Trophoblast cell (in vitro differentiated cells and primary cell): ENCODE measurements around the gene PLRG1.

Source experiments
- DNase-seq, 2 donors: peaks; one replicate each; pipeline ENCODE4 v3.0.0-alpha.2; 2016
- H2AFZ ChIP-seq: 2 replicates; pipeline ENCODE4 v1.6.1; 2013; ENCODE audit warnings: low read length, moderate library complexity, mild to moderate bottlenecking; ENCODE audit not compliant: insufficient read depth, poor library complexity
- H2AK5ac ChIP-seq: 2 replicates; pipeline ENCODE4 v1.6.1; 2013; ENCODE audit warnings: mild to moderate bottlenecking, low read length
- H2BK120ac ChIP-seq: 2 replicates; pipeline ENCODE4 v1.6.1; 2013; ENCODE audit warnings: low read length, mild to moderate bottlenecking, moderate library complexity; ENCODE audit not compliant: insufficient read depth, poor library complexity
- H2BK12ac ChIP-seq: 2 replicates; pipeline ENCODE4 v1.6.1; 2013; ENCODE audit warnings: mild to moderate bottlenecking, low read length, moderate library complexity
- H2BK5ac ChIP-seq: 2 replicates; pipeline ENCODE4 v1.6.1; 2013; ENCODE audit warnings: low read length, low read depth, moderate library complexity, mild to moderate bottlenecking; ENCODE audit not compliant: poor library complexity
- H3K14ac ChIP-seq: 2 replicates; pipeline ENCODE4 v1.6.1; 2013; ENCODE audit warnings: mild to moderate bottlenecking, low read length
- H3K18ac ChIP-seq: 2 replicates; pipeline ENCODE4 v1.6.1; 2013; ENCODE audit warnings: mild to moderate bottlenecking, low read length
- H3K23ac ChIP-seq: 2 replicates; pipeline ENCODE4 v1.6.1; 2013; ENCODE audit warnings: low read length
- H3K27ac ChIP-seq: 2 replicates; pipeline ENCODE4 v1.5.1; 2013; ENCODE audit warnings: low read depth, mild to moderate bottlenecking, inconsistent platforms, low read length, moderate library complexity
- H3K27me3 ChIP-seq: 2 replicates; pipeline ENCODE4 v1.6.1; 2013; ENCODE audit warnings: inconsistent platforms, mild to moderate bottlenecking, low read length, moderate library complexity; ENCODE audit not compliant: insufficient read depth
- H3K36me3 ChIP-seq, 2 experiments: 1 replicate in 1 of 2; 2 replicates in 1 of 2; pipeline ENCODE4 v1.6.1; 2013; ENCODE audit warnings: low read length in 2 of 2, mild to moderate bottlenecking in 2 of 2, moderate library complexity in 1 of 2; ENCODE audit not compliant: insufficient read depth in 2 of 2, control insufficient read depth in 1 of 2
- H3K4ac ChIP-seq: 2 replicates; pipeline ENCODE4 v1.6.1; 2013; ENCODE audit warnings: low read depth, mild to moderate bottlenecking, low read length, moderate library complexity
- H3K4me1 ChIP-seq, 2 experiments: 1 replicate in 1 of 2; 2 replicates in 1 of 2; pipeline ENCODE4 v1.6.1; 2013; ENCODE audit warnings: low read length in 2 of 2, mild to moderate bottlenecking in 2 of 2, moderate library complexity in 1 of 2; ENCODE audit not compliant: insufficient read depth in 2 of 2, control insufficient read depth in 1 of 2
- H3K4me2 ChIP-seq: 2 replicates; pipeline ENCODE4 v1.6.1; 2013; ENCODE audit warnings: inconsistent platforms, mild to moderate bottlenecking, low read length, moderate library complexity
- H3K4me3 ChIP-seq: 2 replicates; pipeline ENCODE4 v1.5.1; 2013; ENCODE audit warnings: mild to moderate bottlenecking, low read depth, low read length, inconsistent platforms
- H3K79me1 ChIP-seq: one replicate; pipeline ENCODE4 v1.6.1; 2013; ENCODE audit warnings: low read length
- H3K79me2 ChIP-seq: 2 replicates; pipeline ENCODE4 v1.6.1; 2013; ENCODE audit warnings: low read length, mild to moderate bottlenecking; ENCODE audit not compliant: control insufficient read depth, insufficient read depth, poor library complexity
- H3K9ac ChIP-seq: 2 replicates; pipeline ENCODE4 v1.6.1; 2013; ENCODE audit warnings: mild to moderate bottlenecking, low read length
- H3K9me3 ChIP-seq: 2 replicates; pipeline ENCODE4 v1.6.1; 2013; ENCODE audit warnings: low read depth, mild to moderate bottlenecking, control low read depth, inconsistent platforms, low read length; ENCODE audit not compliant: insufficient read depth
- H4K12ac ChIP-seq: 2 replicates; pipeline ENCODE4 v1.6.1; 2013; ENCODE audit warnings: low read depth, mild to moderate bottlenecking, low read length, moderate library complexity
- H4K8ac ChIP-seq: 2 replicates; pipeline ENCODE4 v1.6.1; 2013; ENCODE audit warnings: low read depth, mild to moderate bottlenecking, low read length, moderate library complexity
- H4K91ac ChIP-seq: one replicate; pipeline ENCODE4 v1.6.1; 2013; ENCODE audit warnings: low read depth, mild to moderate bottlenecking, low read length, moderate library complexity
- WGBS: extraction: QIAGEN DNeasy Blood & Tissue Kit; methylation state at CpG from one replicate; pipeline ENCODE4 v1.1.7; 2013; ENCODE audit warnings: missing lambda C conversion rate; ENCODE audit not compliant: insufficient read length, insufficient coverage; ENCODE audit errors: extremely low coverage; 5-methylcytosine and 5-hydroxymethylcytosine counted together

Gene PLRG1

GRCh38 chr4:154542271-154542879 is 7.8 kb downstream of the PLRG1 start:
- Histone ChIP-seq H3K23ac (no peak overlapping the region), H3K79me2 (no peaks in the 10 kb centered on the region), H4K91ac (no peak overlapping the region), H3K9ac (no peak overlapping the region), H2BK120ac (no peak overlapping the region), H2AFZ (no peak overlapping the region), H3K36me3 (peaks cover 6 to 23% of the 10 kb centered on the region in 2 experiments), H2AK5ac (no peak overlapping the region), H2BK5ac (no peak overlapping the region), H3K4ac (no peak overlapping the region), H4K12ac (no peak overlapping the region), H2BK12ac (no peak overlapping the region), H3K4me1 (no peaks in the 10 kb centered on the region), H3K14ac (no peak overlapping the region), H3K79me1 (no peaks in the 10 kb centered on the region), H3K27me3 (no peaks in the 10 kb centered on the region), H3K4me2 (no peak overlapping the region), H4K8ac (no peak overlapping the region), H3K18ac (no peak overlapping the region), H3K27ac (no peak overlapping the region), H3K4me3 (no peak overlapping the region), H3K9me3 (no peaks in the 10 kb centered on the region)
- WGBS: no CpG with 5 or more reads among the region's 4 CpGs
- DNase-seq: no peak

GRCh38 chr4:154534296-154534695 is 15.9 kb downstream of the PLRG1 start:
- Histone ChIP-seq H2AFZ (no peak overlapping the region), H2BK12ac (no peak overlapping the region), H2AK5ac (no peak overlapping the region), H3K36me3 (peaks cover 0 to 7% of the 10 kb centered on the region in 2 experiments), H3K79me1 (no peaks in the 10 kb centered on the region), H3K9me3 (no peaks in the 10 kb centered on the region), H4K8ac (no peak overlapping the region), H2BK5ac (no peak overlapping the region), H3K18ac (no peak overlapping the region), H3K4me3 (no peak overlapping the region), H3K4ac (no peak overlapping the region), H3K79me2 (no peaks in the 10 kb centered on the region), H2BK120ac (no peak overlapping the region), H3K4me2 (no peak overlapping the region), H3K4me1 (no peaks in the 10 kb centered on the region), H4K12ac (no peak overlapping the region), H3K23ac (no peak overlapping the region), H3K27ac (no peak overlapping the region), H3K9ac (no peak overlapping the region), H4K91ac (no peak overlapping the region), H3K27me3 (no peaks in the 10 kb centered on the region), H3K14ac (no peak overlapping the region)
- WGBS: no CpG with 5 or more reads among the region's 1 CpG
- DNase-seq: no peak

- WGBS: no CpG with 5 or more reads among the region's 4 CpGs
- H3K27me3 ChIP-seq: no peaks in the 10 kb centered on the region
These were observed 20.3 kb downstream of the PLRG1 start for GRCh38 chr4:154529728-154530519.

GRCh38 chr4:154528869-154529268 is 21.3 kb downstream of the PLRG1 start:
- Histone ChIP-seq H3K4me3 (no peak overlapping the region), H3K4me2 (no peak overlapping the region), H3K23ac (no peak overlapping the region), H3K4me1 (no peaks in the 10 kb centered on the region), H4K91ac (no peak overlapping the region), H2BK12ac (no peak overlapping the region), H2BK120ac (no peak overlapping the region), H3K9ac (no peak overlapping the region), H4K12ac (no peak overlapping the region), H3K79me2 (no peaks in the 10 kb centered on the region), H3K36me3 (no peaks in the 10 kb centered on the region), H3K4ac (no peak overlapping the region), H3K27me3 (no peaks in the 10 kb centered on the region), H2AK5ac (no peak overlapping the region), H3K79me1 (no peaks in the 10 kb centered on the region), H2BK5ac (no peak overlapping the region), H3K9me3 (no peaks in the 10 kb centered on the region), H3K27ac (no peak overlapping the region), H2AFZ (no peak overlapping the region), H3K18ac (no peak overlapping the region), H3K14ac (no peak overlapping the region), H4K8ac (no peak overlapping the region)
- no peak for DNase-seq
- no CpG with 5 or more reads among the region's 2 CpGs for WGBS

More at GRCh38 chr4:154529728-154530519, 20.3 kb downstream of the PLRG1 start:
- H2AK5ac ChIP-seq: no peak overlapping the region
- H3K36me3 ChIP-seq: no peaks in the 10 kb centered on the region
- no peak overlapping the region for H4K91ac ChIP-seq
- no peak overlapping the region for H2BK120ac ChIP-seq
- no peak overlapping the region for H4K8ac ChIP-seq
- no peak overlapping the region for H3K27ac ChIP-seq
- H3K9ac ChIP-seq: no peak overlapping the region
- H3K18ac ChIP-seq: no peak overlapping the region
- no peak overlapping the region for H3K4ac ChIP-seq
- H3K79me2 ChIP-seq: no peaks in the 10 kb centered on the region
- no peak for DNase-seq
- H2BK12ac ChIP-seq: no peak overlapping the region
- H3K4me1 ChIP-seq: no peaks in the 10 kb centered on the region
- H3K14ac ChIP-seq: no peak overlapping the region
- H3K79me1 ChIP-seq: no peaks in the 10 kb centered on the region
- no peaks in the 10 kb centered on the region for H3K9me3 ChIP-seq
- H3K4me3 ChIP-seq: no peak overlapping the region
- H2AFZ ChIP-seq: no peak overlapping the region
- H4K12ac ChIP-seq: no peak overlapping the region
- no peak overlapping the region for H3K4me2 ChIP-seq
- no peak overlapping the region for H2BK5ac ChIP-seq
- no peak overlapping the region for H3K23ac ChIP-seq
